GM18507 (cell line): ENCODE data around the gene AMPD3.

Source experiments
- DNase-seq: peaks from one replicate; pipeline ENCODE4 v3.0.0; 2011; ENCODE audit warnings: low read depth; ENCODE audit not compliant: insufficient read length; ENCODE audit errors: extremely low spot score
- FAIRE-seq: peaks from 2 replicates; lab custom pipeline; 2011; peaks lifted over from hg19 to GRCh38; lab: Jason Lieb, UNC

AMPD3 gene

DNA sequence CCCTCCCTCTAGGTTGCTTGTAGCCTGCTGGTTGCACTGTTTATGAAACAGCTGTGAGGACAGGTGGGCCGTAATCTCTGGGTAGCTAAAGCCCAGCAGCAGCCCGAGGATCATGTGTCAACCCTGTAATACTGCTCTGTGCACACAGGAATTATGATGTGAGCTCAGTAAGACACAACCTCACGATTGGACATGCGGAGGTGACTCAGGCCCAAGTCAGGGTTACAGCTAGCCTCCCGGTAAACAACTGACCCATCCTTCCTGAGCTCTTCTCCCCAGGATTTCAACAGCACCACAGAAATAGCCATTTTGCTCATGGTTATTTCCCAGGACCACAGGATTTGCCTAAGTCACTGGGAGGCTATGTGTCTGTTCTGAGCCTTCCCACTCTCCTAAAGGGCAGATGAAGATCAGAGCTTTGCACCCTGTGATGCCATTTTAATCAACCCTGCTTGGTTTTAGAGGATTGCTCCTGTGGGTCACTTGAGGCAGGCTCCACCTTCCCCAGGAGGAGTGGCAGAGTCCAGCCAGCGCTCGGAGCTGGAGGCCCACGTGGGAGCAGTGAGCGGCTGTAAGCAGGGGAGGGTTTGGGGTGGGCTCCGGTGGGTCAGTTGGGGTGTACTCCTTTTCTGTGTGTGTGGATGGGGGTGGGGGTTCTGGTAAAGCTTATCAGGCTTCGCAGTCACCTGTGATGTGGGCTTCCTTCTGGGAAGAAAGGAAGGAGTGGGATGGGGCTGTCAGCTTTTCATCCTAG, at the start of gene AMPD3:
AMPD3 (plus strand) TSS at position 387 of the 754 bp plus-strand sequence. CDS start 6,256 bp downstream, outside the sequence.
- no peak for DNase-seq
- peak; percentile 54 for FAIRE-seq

DNA sequence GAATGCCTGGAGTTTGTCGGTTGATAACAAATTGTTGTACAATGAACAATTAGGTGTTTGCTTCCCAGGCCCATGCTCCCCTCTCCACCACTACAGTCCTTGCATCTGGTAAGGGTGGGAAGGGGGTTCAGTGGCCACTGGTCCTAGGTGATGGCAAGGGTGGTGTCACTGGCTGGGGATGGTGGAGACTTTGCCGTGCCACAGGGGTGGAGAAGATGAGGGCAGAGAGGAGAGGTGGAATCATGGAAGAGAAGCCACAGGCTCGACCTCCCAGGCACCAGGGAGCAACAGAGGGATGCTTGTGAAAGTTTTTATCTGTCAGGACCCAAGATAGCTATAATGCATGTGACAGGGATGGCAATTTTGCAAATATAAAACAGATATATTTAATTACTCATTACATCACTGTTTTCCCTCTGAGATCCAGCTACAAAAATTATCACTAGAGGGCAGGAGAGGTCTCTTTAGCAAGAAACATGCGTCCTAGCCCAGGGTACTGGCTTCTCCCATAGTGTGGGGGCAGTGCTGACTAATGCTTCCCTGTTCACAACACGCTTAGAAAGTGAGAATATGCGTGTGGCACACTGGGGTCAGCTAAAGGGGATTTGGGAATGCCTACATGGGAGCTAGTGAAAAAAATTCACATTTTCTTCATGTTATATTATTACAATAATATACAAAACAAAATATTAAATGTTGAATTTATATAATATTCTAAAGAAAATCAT, 49.0 kb upstream of the AMPD3 start:
- peak; percentile 91 for FAIRE-seq
- DNase-seq, result peak; percentile 15

GRCh38 chr11:10407055-10407454, 48.0 kb upstream of the AMPD3 start:
- FAIRE-seq, result no peak
- DNase-seq, result no peak

GRCh38 chr11:10407749-10408685, 47.0 kb upstream of the AMPD3 start:
- FAIRE-seq, result no peak
- no peak for DNase-seq

GRCh38 chr11:10409207-10409661, 45.8 kb upstream of the AMPD3 start:
- DNase-seq, result no peak
- no peak for FAIRE-seq

- FAIRE-seq (no peak), DNase-seq (no peak)
These were observed 44.8 kb upstream of the AMPD3 start for GRCh38 chr11:10410106-10410843.

- FAIRE-seq (no peak), DNase-seq (no peak)
These were observed 44.2 kb upstream of the AMPD3 start for GRCh38 chr11:10410844-10411200.

- no peak for DNase-seq
- FAIRE-seq, result no peak
These were observed 42.8 kb upstream of the AMPD3 start for GRCh38 chr11:10412266-10412665.

GRCh38 chr11:10413268-10413667, 41.8 kb upstream of the AMPD3 start:
- peak; percentile 88 for FAIRE-seq
- DNase-seq, result no peak

DNA sequence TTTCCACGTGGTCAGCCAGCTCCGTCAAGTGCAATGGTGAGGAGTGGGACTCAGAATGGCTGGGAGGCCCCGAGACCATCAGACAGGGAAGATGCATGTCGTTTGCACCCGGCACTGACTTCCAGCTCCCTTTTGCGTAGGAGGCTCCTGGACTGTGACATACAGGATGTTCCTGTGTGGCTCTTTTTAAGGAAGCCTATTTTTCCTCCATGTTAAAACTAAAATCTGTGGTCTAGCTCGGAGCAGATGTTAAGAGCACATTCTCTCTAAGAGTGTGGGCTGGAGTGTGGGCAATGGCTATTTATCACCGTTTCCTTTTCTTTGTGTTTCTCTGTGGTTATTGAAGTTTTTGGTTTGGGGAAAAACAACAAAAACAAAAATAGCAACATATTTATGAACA, 40.9 kb upstream of the AMPD3 start:
- DNase-seq, result no peak
- no peak for FAIRE-seq

GRCh38 chr11:10414659-10415058, 40.4 kb upstream of the AMPD3 start:
- FAIRE-seq (no peak), DNase-seq (no peak)

DNA sequence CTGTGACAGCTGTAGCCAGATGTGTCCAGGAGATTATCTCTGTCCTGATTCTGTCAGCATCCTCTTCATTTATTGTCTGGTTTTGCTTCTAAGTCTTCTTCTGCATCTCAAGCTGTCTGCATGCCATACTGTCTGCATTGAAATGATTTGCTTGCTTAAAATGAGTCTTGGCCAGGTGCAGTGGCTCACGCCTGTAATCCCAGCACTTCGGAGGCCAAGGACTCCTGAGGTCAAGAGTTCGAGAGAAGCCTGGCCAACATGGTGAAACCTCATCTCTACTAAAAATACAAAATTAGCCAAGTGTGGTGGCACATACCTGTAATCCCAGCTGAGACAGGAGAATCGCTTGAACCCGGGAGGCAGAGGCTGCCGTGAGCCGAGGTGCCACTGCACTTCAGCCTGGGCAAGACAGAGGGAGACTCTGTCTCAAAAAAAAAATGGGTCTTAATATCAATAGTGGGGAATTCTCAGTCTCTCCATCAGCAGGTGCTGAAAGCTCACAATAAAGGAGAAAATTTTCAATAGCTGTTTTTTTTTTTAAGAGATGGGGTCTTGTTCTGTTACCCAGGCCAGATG, 39.2 kb upstream of the AMPD3 start:
- FAIRE-seq (no peak), DNase-seq (no peak)

DNA sequence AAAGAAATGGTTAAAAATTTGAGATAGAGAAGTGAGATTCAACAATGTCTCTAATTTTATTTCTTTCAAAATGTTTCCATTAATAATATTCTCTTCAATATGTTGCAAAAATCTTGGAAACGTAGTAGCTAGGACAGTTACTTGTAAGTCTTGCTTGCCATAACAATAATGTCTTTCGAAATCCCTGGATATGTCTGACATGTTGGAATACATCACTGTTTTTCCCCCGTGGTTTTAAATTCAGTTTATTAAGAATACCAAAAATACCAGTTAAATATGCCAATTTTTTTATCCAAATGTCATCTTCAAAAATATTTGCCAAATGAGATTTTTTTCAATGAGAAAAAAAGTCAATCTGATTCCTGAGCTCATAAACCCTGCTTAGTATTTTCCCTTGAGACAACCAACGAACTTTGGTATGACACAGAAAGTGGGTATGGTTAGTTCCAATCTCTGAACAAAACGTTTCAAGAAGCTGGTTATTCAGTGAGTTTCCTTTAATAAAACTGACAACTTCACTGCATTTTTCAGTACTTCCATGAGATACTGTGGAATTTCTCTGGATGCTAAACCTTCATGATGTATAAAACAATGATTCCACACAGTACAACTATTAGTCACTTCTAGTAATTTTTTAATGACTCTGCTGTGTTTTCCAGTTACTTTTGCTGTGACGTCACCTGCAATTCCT, 36.7 kb upstream of the AMPD3 start:
- DNase-seq (no peak), FAIRE-seq (no peak)

DNA sequence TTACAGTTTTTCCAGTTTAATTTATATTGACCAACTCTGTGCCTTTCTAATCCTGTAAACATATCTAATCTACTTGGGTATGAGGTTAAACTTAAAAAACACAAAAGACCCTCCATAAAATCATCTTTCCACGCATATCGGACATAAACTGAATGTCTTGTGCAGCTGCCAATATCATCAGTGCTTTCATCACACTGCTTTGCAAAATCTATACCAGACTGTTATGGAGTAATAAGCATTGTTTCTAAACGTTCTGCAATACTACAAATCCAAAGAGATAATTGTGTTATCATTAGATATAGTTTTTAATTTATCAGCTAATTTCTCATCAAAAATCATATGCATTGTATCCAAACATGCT, 36.1 kb upstream of the AMPD3 start:
- DNase-seq (no peak), FAIRE-seq (no peak)

- FAIRE-seq, result no peak
These were observed 28.6 kb upstream of the AMPD3 start for GRCh38 chr11:10426475-10426874.

DNA sequence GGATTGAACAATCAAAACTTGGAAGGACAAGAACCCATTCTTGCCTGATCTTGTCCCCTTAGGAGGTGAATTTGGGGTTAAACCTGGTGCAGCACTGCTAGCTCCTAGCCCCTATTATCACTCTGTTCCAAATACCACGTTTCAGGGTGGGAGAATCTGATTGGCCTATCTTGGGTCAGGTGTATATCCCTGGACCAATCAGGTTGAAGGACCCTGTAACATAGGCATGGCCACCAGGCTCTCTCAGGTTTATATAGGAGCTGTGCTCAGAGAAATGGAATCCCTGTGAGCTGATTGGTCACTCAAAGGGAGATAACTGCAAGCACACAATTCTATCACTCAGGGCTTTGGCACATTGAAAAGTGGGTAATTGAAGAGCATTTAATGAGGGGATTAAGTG, 26.6 kb upstream of the AMPD3 start:
- FAIRE-seq (no peak), DNase-seq (no peak)

More at GRCh38 chr11:10426475-10426874, 28.6 kb upstream of the AMPD3 start:
- no peak for DNase-seq

DNA sequence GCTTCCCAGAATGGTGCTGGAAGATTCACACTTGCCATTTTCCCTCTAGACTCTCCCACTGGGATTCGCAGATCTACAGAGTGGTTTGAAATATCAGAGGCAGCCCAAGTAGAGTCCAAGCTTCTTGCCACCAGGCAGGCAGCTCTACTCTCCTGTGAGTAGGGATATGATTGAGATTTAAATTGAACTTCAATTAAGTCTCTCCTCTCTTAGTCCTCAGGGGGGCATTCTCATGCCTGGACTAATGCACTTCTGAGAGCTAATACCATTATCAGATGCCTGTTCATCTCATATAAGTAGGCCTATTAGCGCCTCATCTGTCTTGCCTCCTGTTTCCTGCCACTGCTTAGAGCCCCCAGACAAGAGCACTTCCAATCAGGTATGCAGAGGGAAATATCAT, 25.5 kb upstream of the AMPD3 start:
- no peak for FAIRE-seq

DNA sequence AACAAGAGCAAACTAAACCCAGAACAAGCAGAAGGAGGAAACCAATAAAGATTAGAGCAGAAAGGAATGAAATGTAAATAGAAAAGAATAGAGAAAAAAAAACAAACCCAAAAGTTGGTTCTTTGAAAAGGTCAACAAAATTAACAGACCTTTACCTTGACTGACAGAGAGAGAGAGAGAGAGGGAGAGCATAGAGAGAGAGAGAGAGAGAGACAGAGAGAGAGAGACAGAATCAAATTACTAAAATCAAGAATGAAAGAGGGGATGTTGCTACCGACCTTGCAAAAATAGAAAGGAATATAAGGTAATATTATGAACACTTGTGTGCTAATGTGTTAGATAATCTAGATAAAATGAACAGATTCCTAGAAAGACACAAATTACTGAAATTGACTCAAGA, 22.6 kb upstream of the AMPD3 start:
- DNase-seq (no peak), FAIRE-seq (no peak)

More for the DNA sequence above, 25.5 kb upstream of the AMPD3 start:
- DNase-seq, result no peak
